ENCODE data around the gene CUL7. TPM values are rescaled to one million over a fixed set of nuclear protein-coding genes. Genes with fewer than 3 reads are reported as not detected.

The CUL7 gene
- total and polyA plus RNA-seq, 9 of the 15 experiments (the other 6 are each of a cell fraction or from before 2014, with no cell fraction given): 0.44 to 20.1 (median 8.6) TPM

- Histone ChIP-seq H3K9me3 (replicated peaks; ENCODE audit: control insufficient read depth, insufficient read depth, low read depth, low read length) (no peaks in the 10 kb centered on the region), H4K20me1 (replicated peaks; ENCODE audit: control insufficient read depth, insufficient read depth, low read length) (no peaks in the 10 kb centered on the region), H3K27me3 (ENCODE audit: control insufficient read depth in 2 of 2, insufficient read depth in 2 of 2, low read length in 2 of 2) (no peaks in the 10 kb centered on the region), H3K4me2 (ENCODE audit: insufficient read depth, low read length) (peak overlapping the region; percentile 0; the same call in 1 of the 2 replicates), H3K4me3 (no peak overlapping the region), H3K36me3 (ENCODE audit: control insufficient read depth, insufficient read depth, low read length) (no peaks in the 10 kb centered on the region), H2AFZ (ENCODE audit: low read depth, low read length) (peak overlapping the region; percentile 41), H3K9ac (ENCODE audit: insufficient read depth in 1 of 2, low read depth in 2 of 2, low read length in 2 of 2) (peak overlapping the region in 1 of 2 experiments; percentile 87; a peak in 2 of 4 replicates), H3K9me1 (ENCODE audit: control insufficient read depth, insufficient read depth, low read length) (no peaks in the 10 kb centered on the region), H3K4me1 (replicated peaks in 1 of 2; ENCODE audit: control insufficient read depth in 2 of 2, insufficient read depth in 2 of 2, low read length in 2 of 2) (peaks cover 22 to 27% of the 10 kb centered on the region in 2 experiments), H3K79me2 (ENCODE audit: control insufficient read depth, insufficient read depth, low read length) (no peaks in the 10 kb centered on the region), H3K27ac (ENCODE audit: extremely low read depth, low read depth, low read length) (peak overlapping the region; percentile 4; the same call in 2 of the 3 replicates)
- in situ Hi-C loops (cut with MboI) (no loop called here), intact Hi-C loops (cut with micrococcal nuclease) (no loop called here)
- ChIA-PET POLR2A (interaction anchor here (0.6 to 2.5 kb wide), 14 partner anchors 8 to 1720 kb away, joined by 3 to 11 read pairs (median 3); partner anchors contain the start of genes KLHDC3 and TJAP1), CTCF (ENCODE audit: low intra/inter-chr PET ratio) (interaction anchor here (1.0 kb wide), 1 partner anchor 10 kb away, joined by 3 read pairs; no protein-coding TSS in a partner anchor)
- WGBS (ENCODE audit: insufficient coverage, low coverage, missing lambda C conversion rate): 46% methylated on average over 8 of the region's 8 CpGs
- ATAC-seq (peak; percentile 58), DNase-seq (ENCODE audit: extremely low read depth in 1 of 4, low spot score in 3 of 4) (peak in 2 of 4 experiments; percentile 42 to 43), FAIRE-seq (no peak)
- no TSS peak for BruUV-seq (replicated peaks)
- TF ChIP-seq XRCC5 (IDR thresholded peaks at IDR 0.05; ENCODE audit: low read depth, low read length) (no peak), POLR2G (IDR thresholded peaks at IDR 0.05; ENCODE audit: low read depth, low read length) (no peak), ZNF584 (CRISPR knock-in tag; IDR thresholded peaks at IDR 0.05; ENCODE audit: low read depth) (no peak), ZFP91 (CRISPR knock-in tag; IDR thresholded peaks at IDR 0.05) (peak; percentile 71), U2AF1 (optimal IDR thresholded peaks at IDR 0.05; ENCODE audit: low read depth, low read length) (no peak), MCM7 (IDR thresholded peaks at IDR 0.05) (no peak), NFE2 (IDR thresholded peaks at IDR 0.05; ENCODE audit: low read depth) (peak; percentile 89), TFAM (CRISPR knock-in tag; conservative IDR thresholded peaks at IDR 0.05) (no peak), DIDO1 (tag; IDR thresholded peaks at IDR 0.05; ENCODE audit: low read depth) (no peak), ZNF232 (CRISPR knock-in tag; IDR thresholded peaks at IDR 0.05) (no peak), ESRRA (IDR thresholded peaks at IDR 0.05; ENCODE audit: borderline replicate concordance, low read depth) (no peak), TRIM28 (IDR thresholded peaks at IDR 0.05) (no peak), E2F5 (CRISPR knock-in tag; IDR thresholded peaks at IDR 0.05) (no peak), SAFB2 (IDR thresholded peaks at IDR 0.05; ENCODE audit: borderline replicate concordance, low read depth, low read length, severe bottlenecking) (no peak), NFXL1 (CRISPR knock-in tag; IDR thresholded peaks at IDR 0.05) (no peak), SIN3B (IDR thresholded peaks at IDR 0.05; ENCODE audit: low read depth) (no peak), DLX4 (CRISPR knock-in tag; IDR thresholded peaks at IDR 0.05) (no peak), ZKSCAN3 (CRISPR knock-in tag; IDR thresholded peaks at IDR 0.05) (peak; percentile 95), MEF2A (IDR thresholded peaks at IDR 0.05; ENCODE audit: control insufficient read depth, low read depth, low read length) (peak; percentile 51; the same call in 1 of the 2 replicates), ZNF436 (CRISPR knock-in tag; IDR thresholded peaks at IDR 0.05) (no peak), HCFC1 (IDR thresholded peaks at IDR 0.05; ENCODE audit: low read depth, low read length) (no peak)
Measured at GRCh38 chr6:43096451-43097097, 42.9 kb upstream of the CUL7 start.
